Measurements from ENCODE around the gene DCK. TPM values are rescaled to one million over a fixed set of nuclear protein-coding genes. Genes with fewer than 3 reads are reported as not detected.

DCK gene
- polyA plus RNA-seq, 1 donor: 20.3 TPM

DNA sequence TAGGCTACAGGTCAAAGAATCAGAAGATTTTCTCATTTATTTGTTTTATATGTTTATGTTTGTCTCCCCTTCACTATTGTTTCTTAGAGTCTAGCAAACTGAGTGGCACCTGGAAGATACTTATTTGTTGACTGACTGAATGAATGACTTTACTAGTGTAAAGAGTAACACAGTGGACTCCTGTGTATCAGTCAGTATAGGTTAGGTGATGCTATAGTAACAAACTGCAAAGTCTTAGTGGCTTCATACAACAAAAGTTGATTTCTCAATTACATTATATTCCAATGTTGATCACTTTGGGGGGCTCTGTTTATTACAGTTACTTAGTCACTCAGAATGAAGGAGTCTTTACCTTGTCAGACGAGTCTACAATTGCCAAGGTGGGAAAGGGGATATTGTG, 76.6 kb downstream of the DCK start:
- peaks cover 12% of the 10 kb centered on the region for H3K4me1 ChIP-seq (ENCODE audit: control insufficient read depth, insufficient read depth, low read length)
- H3K36me3 ChIP-seq (ENCODE audit: control insufficient read depth, insufficient read depth, low read length): no peaks in the 10 kb centered on the region
- no peak overlapping the region for H3K4me3 ChIP-seq (ENCODE audit: low read length)
- no CpG with 5 or more reads among the region's 1 CpG for WGBS (ENCODE audit: insufficient coverage, low lambda C conversion rate)
- H3K27me3 ChIP-seq (ENCODE audit: control insufficient read depth, insufficient read depth, low read length): no peaks in the 10 kb centered on the region
- DNase-seq: no peak
- no peaks in the 10 kb centered on the region for H3K9me3 ChIP-seq (ENCODE audit: control insufficient read depth, low read depth, low read length)
- H3K27ac ChIP-seq (ENCODE audit: low read length): no peak overlapping the region

DNA sequence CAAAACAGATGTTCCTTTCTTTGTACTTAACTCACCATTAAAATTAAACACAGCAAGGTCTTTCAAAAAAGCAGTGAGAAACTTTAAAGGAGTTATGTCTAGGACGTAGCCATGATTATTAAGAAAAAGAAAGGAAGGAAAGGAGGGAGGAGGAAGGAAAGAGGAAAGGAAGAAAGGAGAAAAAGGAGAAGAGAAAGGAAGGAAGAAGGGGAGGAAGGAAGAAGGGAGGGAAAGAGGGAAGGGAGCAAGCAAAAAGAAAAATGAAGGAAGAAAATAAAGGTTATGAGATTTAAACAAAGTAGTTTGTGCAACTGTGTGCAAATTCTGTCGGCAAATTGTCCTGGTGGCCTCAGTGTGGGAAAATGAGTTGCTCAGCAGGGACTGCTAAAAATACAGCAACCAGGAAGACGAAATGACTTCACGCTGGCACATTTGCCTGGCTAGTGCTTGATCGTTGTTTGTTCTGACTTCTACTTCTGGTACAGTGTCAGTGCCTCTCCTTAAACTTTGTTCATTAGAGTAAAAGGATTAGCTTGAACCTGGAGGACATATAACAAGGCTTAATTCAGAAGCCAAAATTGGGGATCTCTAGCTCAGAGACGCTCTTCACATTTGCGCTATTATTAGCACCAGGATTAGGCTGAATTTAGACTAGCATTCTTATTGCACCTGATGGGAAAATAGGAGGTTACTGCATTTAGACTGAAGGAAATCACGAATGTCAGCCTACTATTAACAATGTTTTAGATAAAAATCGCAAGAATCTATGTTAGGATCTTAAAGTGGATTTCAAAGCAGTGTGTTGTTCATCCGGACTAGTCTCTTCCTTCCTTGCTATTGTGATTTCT, 81.2 kb downstream of the DCK start:
- H3K9me3 ChIP-seq (ENCODE audit: control insufficient read depth, low read depth, low read length): no peaks in the 10 kb centered on the region
- no peaks in the 10 kb centered on the region for H3K36me3 ChIP-seq (ENCODE audit: control insufficient read depth, insufficient read depth, low read length)
- no peak overlapping the region for H3K4me3 ChIP-seq (ENCODE audit: low read length)
- no peaks in the 10 kb centered on the region for H3K27me3 ChIP-seq (ENCODE audit: control insufficient read depth, insufficient read depth, low read length)
- no peak for DNase-seq
- no peaks in the 10 kb centered on the region for H3K4me1 ChIP-seq (ENCODE audit: control insufficient read depth, insufficient read depth, low read length)
- no peak overlapping the region for H3K27ac ChIP-seq (ENCODE audit: low read length)
- WGBS (ENCODE audit: insufficient coverage, low lambda C conversion rate): 82% methylated on average over 4 of the region's 10 CpGs

Other genes starting within 250 kb of the DCK start
- gene GRSF1, start 153.8 kb upstream of the DCK start, polyA plus RNA-seq: 69.7 TPM
- 22.1 TPM for gene MOB1B, start 91.3 kb upstream of the DCK start, polyA plus RNA-seq

Measured in large intestine (tissue), 3 donors.